Activated T-cell treated with anti-CD3 and anti-CD28 coated beads, Interleukin-2, amount 50 U/mL, for 48 hours (primary cell): Measurements from ENCODE around the gene ADGRG7.

Experiments
- DNase-seq, 2 experiments: peaks; one replicate each; pipeline ENCODE4 v3.0.0-alpha.2; 2020

The ADGRG7 gene

GRCh38 chr3:100602506-100603444 is 6.6 kb upstream of the ADGRG7 start:
- DNase-seq: no peak

GRCh38 chr3:100603469-100603868 is 5.9 kb upstream of the ADGRG7 start:
- no peak for DNase-seq

DNA sequence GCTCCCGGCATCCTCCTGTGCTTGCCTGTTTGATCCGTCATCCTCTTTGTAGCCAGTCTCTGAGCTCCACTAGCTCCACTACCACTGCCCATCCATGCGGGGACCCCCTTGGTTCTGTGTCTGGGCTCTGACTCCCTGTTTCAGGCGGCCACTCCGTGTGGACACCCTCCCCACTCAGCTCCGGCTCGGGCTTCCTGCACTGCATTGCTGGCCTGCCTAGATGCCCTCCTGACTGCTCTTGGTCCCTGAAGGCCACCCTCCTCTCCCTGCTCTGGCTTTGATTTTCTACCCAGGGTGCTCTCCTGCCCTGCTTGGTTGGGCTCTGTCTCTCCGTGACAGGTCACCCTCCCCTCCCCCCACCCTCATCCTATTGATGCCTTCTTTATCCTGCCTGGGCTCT is 4.0 kb upstream of the ADGRG7 start:
- no peak for DNase-seq

GRCh38 chr3:100606894-100607512 is 2.4 kb upstream of the ADGRG7 start:
- DNase-seq: no peak

GRCh38 chr3:100609963-100610362 is 562 bp downstream of the ADGRG7 start:
- DNase-seq: no peak

DNA sequence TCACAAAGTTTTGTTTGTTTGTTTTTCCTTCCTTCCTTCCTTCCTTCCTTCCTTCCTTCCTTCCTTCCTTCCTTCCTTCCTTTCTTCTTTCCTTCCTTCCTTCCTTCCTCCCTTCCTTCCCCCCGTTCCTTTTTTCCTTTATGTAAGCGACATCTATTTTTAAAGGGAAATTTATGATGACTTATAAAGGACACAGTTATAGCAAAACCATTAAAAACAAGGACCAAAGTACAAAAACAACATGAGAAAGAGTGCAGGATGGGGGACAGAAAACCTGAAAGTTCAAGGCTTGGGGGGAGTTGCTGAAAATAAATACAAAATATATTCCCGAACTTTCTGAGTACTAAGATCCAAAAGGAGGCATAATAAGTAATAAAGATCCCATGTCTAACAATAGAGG is 1.8 kb downstream of the ADGRG7 start:
- no peak for DNase-seq

GRCh38 chr3:100613721-100614390 is 4.5 kb downstream of the ADGRG7 start:
- DNase-seq: no peak

- DNase-seq: no peak
Measured at GRCh38 chr3:100614941-100615340, 5.5 kb downstream of the ADGRG7 start.

DNA sequence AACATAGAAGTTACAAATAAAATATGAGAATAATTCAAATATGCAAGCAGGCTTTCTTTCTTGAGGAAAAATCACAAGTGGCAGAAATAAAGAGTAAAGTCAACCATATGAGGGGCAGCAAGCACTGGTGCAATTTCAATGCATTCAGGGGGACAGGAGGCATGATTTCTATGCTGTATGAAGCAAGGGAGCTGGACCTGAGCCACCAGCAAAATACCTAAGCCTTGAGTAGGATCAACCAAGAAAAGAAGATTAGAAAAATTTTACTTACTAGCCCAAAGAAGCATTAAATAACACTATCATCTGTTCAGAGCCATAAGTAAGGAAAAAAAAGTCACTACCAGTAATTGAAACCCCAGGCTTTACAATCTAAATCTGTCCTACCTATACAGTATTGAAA is 6.3 kb downstream of the ADGRG7 start:
- DNase-seq: no peak

DNA sequence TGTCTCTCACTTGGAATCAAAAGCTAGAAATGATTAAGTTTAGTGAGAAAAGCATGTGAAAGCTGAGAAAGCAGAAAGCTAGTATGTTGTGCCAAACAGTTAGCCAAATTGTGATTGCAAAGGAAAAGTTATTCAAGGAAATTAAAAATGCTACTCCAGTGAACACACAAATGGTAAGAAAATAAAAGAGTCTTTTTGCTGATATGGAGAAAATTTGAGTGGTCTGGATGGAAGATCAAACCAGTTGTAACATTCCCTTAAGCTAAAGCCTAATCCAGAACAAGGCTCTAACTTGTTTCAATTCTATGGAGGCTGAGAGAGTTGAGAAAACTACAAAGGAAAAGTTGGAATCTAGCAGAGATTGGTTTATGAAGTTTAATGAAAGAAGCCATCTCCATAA is 11.8 kb downstream of the ADGRG7 start:
- DNase-seq: no peak

DNA sequence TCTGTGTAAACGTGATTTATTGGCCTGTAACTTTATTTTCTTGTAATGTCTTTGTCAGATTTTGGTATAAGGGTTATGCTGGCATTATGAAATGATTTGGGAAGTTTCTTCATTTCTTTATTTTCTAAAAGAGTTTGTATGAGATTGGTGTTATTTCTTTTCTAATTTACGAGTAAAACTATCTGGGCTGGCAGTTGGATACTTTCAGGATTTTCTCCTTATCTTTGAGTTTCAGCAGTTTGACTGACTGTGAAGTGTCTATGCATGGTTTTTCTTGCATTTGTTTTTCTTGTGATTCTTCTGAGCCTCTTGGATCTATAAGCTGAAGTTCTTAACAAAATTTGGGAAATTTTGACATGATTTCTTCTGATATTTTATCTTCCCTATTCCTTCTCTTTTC is 18.1 kb downstream of the ADGRG7 start:
- DNase-seq: no peak

DNA sequence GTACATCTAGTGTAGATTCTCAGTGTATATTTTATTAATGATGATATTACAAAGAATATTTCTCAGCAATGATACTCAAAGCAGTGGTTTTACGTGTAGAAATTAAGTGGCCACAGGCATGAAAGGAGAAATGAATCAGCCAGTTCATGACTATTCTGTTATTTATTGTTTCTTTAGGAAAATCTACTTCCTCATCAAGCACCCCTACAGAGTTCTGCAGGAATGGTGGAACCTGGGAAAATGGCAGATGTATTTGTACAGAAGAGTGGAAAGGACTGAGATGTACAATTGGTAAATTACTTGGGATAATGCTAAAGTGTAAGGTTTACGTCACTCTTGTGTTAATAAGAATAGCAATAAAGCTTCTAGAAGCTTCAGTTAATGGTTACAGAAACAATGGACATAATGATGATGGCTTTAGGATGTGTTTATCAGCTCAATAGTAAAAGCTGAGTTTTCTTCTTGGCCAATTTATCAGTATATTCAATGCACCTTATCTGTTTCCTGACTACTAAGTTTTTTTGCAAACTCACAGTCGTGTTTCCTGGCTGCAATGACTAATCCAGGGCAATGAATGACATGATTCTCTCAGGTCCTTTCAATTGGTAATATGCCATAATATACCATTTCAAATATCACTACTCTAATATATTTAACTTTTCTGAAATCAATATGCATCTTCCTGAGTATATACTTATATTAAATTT is 20.2 kb downstream of the ADGRG7 start:
- DNase-seq: no peak

GRCh38 chr3:100630664-100631063 is 21.3 kb downstream of the ADGRG7 start:
- no peak for DNase-seq

GRCh38 chr3:100631236-100631635 is 21.8 kb downstream of the ADGRG7 start:
- no peak for DNase-seq

GRCh38 chr3:100634493-100635272 is 25.3 kb downstream of the ADGRG7 start:
- peak; percentile 50 to 54 for DNase-seq

GRCh38 chr3:100635273-100635701 is 25.9 kb downstream of the ADGRG7 start:
- DNase-seq: no peak

DNA sequence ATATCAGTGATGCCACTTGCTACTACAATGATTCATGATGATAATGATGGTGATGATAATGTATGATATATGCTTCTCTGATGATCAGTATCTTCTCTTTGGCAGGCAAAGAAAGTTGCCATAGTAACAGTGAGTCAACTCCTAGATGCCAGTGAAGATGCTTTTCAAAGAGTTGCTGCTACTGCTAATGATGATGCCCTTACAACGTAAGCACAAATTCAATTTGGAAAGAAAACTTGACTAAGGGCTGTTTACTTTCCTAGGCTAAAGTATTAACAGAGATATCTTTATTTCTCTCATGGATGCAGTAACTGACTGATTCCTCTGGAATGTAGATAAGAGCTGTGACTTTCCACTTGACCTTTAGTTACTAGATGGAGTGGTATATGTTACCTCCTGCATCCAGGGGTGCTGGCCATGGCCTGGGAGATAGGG is 27.8 kb downstream of the ADGRG7 start:
- DNase-seq: no peak

- no peak for DNase-seq
Measured at GRCh38 chr3:100640633-100641032, 31.2 kb downstream of the ADGRG7 start.

DNA sequence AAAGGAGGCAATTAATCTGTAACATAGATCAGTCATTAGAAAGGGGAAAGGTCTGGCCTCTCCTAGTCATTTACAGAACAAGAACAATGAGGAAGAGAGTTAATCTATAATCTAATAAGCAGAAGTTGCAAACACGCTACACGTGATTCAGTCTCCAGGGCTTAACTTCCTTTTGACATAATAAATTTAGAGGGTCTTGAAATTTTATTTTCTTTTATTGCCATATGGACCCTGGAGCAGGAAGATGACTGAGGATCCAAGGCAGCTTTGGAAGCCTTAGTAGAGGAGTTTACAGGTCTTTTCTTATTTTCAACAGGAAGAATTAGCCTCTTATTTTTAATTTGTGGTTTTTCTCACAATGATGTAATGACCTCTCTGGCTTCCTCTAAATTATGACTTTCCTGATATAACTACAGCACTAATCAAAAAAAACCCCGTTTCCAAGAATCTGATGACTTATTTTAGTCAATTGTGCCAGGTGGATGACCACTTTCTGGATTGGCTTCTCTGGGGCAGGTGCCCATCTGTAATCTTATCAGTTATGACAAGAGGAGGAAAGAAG is 32.2 kb downstream of the ADGRG7 start:
- no peak for DNase-seq

GRCh38 chr3:100645913-100646312 is 36.5 kb downstream of the ADGRG7 start:
- no peak for DNase-seq

- no peak for DNase-seq
Measured at GRCh38 chr3:100647171-100647570, 37.8 kb downstream of the ADGRG7 start.

DNA sequence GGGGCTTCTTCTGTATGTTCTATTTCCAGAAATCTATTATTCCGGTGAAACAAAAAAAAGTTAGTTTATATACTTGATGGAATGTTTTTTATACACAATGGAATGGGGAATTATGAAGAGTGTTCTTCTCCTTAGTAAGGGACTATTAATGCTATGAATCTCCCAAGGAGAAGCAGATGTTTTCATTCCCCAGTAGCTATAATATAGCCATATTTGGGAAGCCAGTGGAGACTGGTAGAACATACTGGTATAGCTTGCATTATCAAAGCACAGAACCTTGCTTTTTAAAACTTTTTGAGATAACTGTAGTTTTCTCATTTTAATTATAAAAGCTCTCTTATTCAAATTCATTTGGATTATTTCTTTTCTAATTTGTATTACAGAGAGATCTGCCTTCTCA is 38.3 kb downstream of the ADGRG7 start:
- DNase-seq: no peak
